DND-41 (cell line): ENCODE results near the gene CD81.

ENCODE experiments used
- ATAC-seq: fragments of 200-7000 bp; cut with Tn5 transposase; 3 replicates; pipeline ENCODE4 v1.9.1; 2021; ENCODE audit warnings: low read depth; ENCODE audit not compliant: insufficient read depth
- DNase-seq: peaks from one replicate; pipeline ENCODE4 v3.0.0-alpha.2; 2020
- H2AFZ ChIP-seq: 2 replicates; pipeline ENCODE4 v1.6.0; 2012; ENCODE audit warnings: low read depth, low read length
- H3K27ac ChIP-seq: 2 replicates; pipeline ENCODE4 v1.5.1; 2012; ENCODE audit warnings: low read length, inconsistent platforms
- H3K27me3 ChIP-seq: fragments of 200-600 bp; sonication (generic); 2 replicates; pipeline ENCODE4 v1.6.0; 2012; ENCODE audit warnings: low read length, mild to moderate bottlenecking, inconsistent platforms; ENCODE audit not compliant: insufficient read depth, poor library complexity
- H3K36me3 ChIP-seq: 2 replicates; pipeline ENCODE4 v1.5.1; 2012; ENCODE audit warnings: low read length, inconsistent platforms; ENCODE audit not compliant: insufficient read depth
- H3K4me1 ChIP-seq: 2 replicates; pipeline ENCODE4 v1.5.1; 2012; ENCODE audit warnings: mild to moderate bottlenecking, low read length; ENCODE audit not compliant: insufficient read depth
- H3K4me2 ChIP-seq: 2 replicates; pipeline ENCODE4 v1.6.0; 2012; ENCODE audit warnings: mild to moderate bottlenecking, moderate library complexity, low read length, inconsistent platforms; ENCODE audit not compliant: insufficient read depth
- H3K4me3 ChIP-seq, 2 experiments: fragments of 200-600 bp in 1 of 2; shearing (Covaris generic) in 1 of 2; 2 replicates each; pipeline ENCODE4 v1.5.1; 2012 to 2016; ENCODE audit warnings: inconsistent platforms in 2 of 2, low read length in 2 of 2, mild to moderate bottlenecking in 2 of 2, low read depth in 1 of 2, moderate library complexity in 1 of 2
- H3K79me2 ChIP-seq: 2 replicates; pipeline ENCODE4 v1.6.0; 2012; ENCODE audit warnings: low read length, inconsistent platforms; ENCODE audit not compliant: insufficient read depth
- H3K9ac ChIP-seq: 2 replicates; pipeline ENCODE4 v1.6.0; 2012; ENCODE audit warnings: low read depth, mild to moderate bottlenecking, inconsistent platforms, low read length, moderate library complexity
- H3K9me3 ChIP-seq: 2 replicates; pipeline ENCODE4 v1.5.1; 2012; ENCODE audit warnings: low read length, moderate library complexity, mild to moderate bottlenecking, inconsistent platforms; ENCODE audit not compliant: insufficient read depth, severe bottlenecking
- H4K20me1 ChIP-seq: 2 replicates; pipeline ENCODE4 v1.6.0; 2012; ENCODE audit warnings: low read length; ENCODE audit not compliant: insufficient read depth
- EZH2 ChIP-seq: IDR thresholded peaks from 3 replicates; pipeline ENCODE4 v1.6.1; 2012; ENCODE audit warnings: borderline replicate concordance, low read depth, mild to moderate bottlenecking, moderate library complexity, low read length, inconsistent platforms; ENCODE audit not compliant: severe bottlenecking
- TF ChIP-seq, protein P1 (sequence below): IDR thresholded peaks from 2 replicates; pipeline ENCODE4 v1.5.1; 2012; ENCODE audit warnings: borderline replicate concordance, low read length, moderate library complexity, mild to moderate bottlenecking; ENCODE audit not compliant: poor library complexity, severe bottlenecking; ENCODE audit errors: extremely low read depth

The CD81 gene

GRCh38 chr11:2432628-2433071 is 55.5 kb downstream of the CD81 start:
- Histone ChIP-seq H3K4me3 (no peak overlapping the region), H3K9ac (no peak overlapping the region), H3K27ac (no peak overlapping the region), H2AFZ (no peak overlapping the region), H3K4me2 (no peak overlapping the region), H3K9me3 (no peaks in the 10 kb centered on the region), H3K27me3 (no peaks in the 10 kb centered on the region), H4K20me1 (no peaks in the 10 kb centered on the region; the same call in 1 of the 2 replicates), H3K36me3 (no peaks in the 10 kb centered on the region), H3K4me1 (no peaks in the 10 kb centered on the region), H3K79me2 (no peaks in the 10 kb centered on the region)
- no peak for DNase-seq
- ATAC-seq, result no peak
- no peak for TF ChIP-seq EZH2
- TF ChIP-seq, protein P1, sequence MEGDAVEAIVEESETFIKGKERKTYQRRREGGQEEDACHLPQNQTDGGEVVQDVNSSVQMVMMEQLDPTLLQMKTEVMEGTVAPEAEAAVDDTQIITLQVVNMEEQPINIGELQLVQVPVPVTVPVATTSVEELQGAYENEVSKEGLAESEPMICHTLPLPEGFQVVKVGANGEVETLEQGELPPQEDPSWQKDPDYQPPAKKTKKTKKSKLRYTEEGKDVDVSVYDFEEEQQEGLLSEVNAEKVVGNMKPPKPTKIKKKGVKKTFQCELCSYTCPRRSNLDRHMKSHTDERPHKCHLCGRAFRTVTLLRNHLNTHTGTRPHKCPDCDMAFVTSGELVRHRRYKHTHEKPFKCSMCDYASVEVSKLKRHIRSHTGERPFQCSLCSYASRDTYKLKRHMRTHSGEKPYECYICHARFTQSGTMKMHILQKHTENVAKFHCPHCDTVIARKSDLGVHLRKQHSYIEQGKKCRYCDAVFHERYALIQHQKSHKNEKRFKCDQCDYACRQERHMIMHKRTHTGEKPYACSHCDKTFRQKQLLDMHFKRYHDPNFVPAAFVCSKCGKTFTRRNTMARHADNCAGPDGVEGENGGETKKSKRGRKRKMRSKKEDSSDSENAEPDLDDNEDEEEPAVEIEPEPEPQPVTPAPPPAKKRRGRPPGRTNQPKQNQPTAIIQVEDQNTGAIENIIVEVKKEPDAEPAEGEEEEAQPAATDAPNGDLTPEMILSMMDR, result no peak

DNA sequence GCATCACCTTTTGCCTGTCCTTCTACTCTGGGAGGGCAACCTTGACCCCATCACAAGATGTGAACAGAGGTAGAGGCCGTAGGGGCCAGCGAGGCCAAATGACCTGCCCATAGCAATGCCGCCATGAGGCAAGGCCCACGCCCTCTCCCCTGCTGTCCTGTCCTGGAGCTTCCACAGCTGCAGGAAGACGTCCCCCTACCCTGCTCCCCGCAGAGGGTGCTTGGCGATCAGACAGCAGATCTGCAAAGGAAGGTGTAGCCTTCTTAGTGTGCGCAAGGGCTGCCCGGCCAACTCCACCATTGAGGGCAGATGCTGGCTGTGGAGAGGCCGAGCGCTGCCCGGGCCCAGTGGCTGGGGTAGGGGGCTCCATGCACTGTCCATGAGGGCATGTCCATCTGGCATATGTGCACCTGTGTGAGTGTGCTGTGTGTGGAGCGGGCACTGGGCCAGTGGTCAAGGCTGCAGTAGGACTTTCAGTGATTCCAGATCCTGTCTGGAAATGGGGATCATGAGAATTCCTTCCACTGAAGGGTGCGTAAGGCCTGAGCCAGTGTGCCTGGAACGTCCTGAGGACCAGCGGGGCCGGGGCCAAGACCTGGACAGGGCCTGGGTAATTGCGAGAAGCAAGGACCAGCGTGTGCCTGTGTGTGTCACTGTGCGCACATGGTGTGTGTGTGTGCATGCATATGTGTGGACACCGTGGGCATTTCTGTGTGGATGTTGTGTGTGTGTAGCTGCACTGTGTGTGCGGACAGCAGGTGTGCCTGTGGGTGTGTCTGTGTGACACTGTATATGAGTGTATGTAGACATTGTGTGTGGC is 56.2 kb downstream of the CD81 start:
- no peak for ATAC-seq
- H3K79me2 ChIP-seq, result no peaks in the 10 kb centered on the region

GRCh38 chr11:2434008-2434407 is 56.9 kb downstream of the CD81 start:
- H3K79me2 ChIP-seq, result no peaks in the 10 kb centered on the region
- ATAC-seq, result no peak
- H3K4me3 ChIP-seq, result no peak overlapping the region
- no peaks in the 10 kb centered on the region for H3K9me3 ChIP-seq
- H2AFZ ChIP-seq, result no peak overlapping the region
- TF ChIP-seq EZH2, result no peak
- TF ChIP-seq, protein P1, result no peak
- H3K4me2 ChIP-seq, result no peak overlapping the region
- no peak overlapping the region for H3K27ac ChIP-seq
- H3K9ac ChIP-seq, result no peak overlapping the region
- no peaks in the 10 kb centered on the region; the same call in 1 of the 2 replicates for H4K20me1 ChIP-seq
- H3K36me3 ChIP-seq, result no peaks in the 10 kb centered on the region
- no peak for DNase-seq
- H3K27me3 ChIP-seq, result no peaks in the 10 kb centered on the region
- H3K4me1 ChIP-seq, result no peaks in the 10 kb centered on the region

More for the DNA sequence above, 56.2 kb downstream of the CD81 start:
- TF ChIP-seq EZH2, result no peak
- TF ChIP-seq, protein P1, result no peak
- Histone ChIP-seq H3K27me3 (no peaks in the 10 kb centered on the region), H3K27ac (no peak overlapping the region), H3K4me3 (no peak overlapping the region), H2AFZ (no peak overlapping the region), H3K36me3 (no peaks in the 10 kb centered on the region), H3K9ac (no peak overlapping the region), H4K20me1 (no peaks in the 10 kb centered on the region; the same call in 1 of the 2 replicates), H3K4me1 (no peaks in the 10 kb centered on the region), H3K4me2 (no peak overlapping the region), H3K9me3 (no peaks in the 10 kb centered on the region)
- no peak for DNase-seq
